Mucosa of descending colon (tissue), 3 donors: ENCODE data around the gene HSD3B1. TPM values are rescaled to one million over a fixed set of nuclear protein-coding genes. Genes with fewer than 3 reads are reported as not detected.

Source experiments
- ATAC-seq: fragments of 200-7000 bp; cut with Tn5 transposase; one replicate; pipeline ENCODE4 v1.9.1; 2020; ENCODE audit warnings: mild to moderate bottlenecking, moderate library complexity
- DNase-seq, 3 donors: peaks; one replicate each; pipeline ENCODE4 v3.0.0-alpha.2; 2020
- H3K36me3 ChIP-seq: fragments of 200-600 bp; one replicate; pipeline ENCODE4 v1.8.0; 2021; ENCODE audit warnings: low read depth, mild to moderate bottlenecking
- H3K4me1 ChIP-seq: fragments of 200-600 bp; one replicate; pipeline ENCODE4 v1.8.0; 2021; ENCODE audit warnings: low read depth, mild to moderate bottlenecking
- H3K4me3 ChIP-seq: fragments of 200-600 bp; one replicate; pipeline ENCODE4 v1.8.0; 2021; ENCODE audit warnings: mild to moderate bottlenecking
- H3K9me3 ChIP-seq: fragments of 200-600 bp; one replicate; pipeline ENCODE4 v1.8.0; 2021; ENCODE audit warnings: mild to moderate bottlenecking
- CTCF ChIP-seq: fragments of 200-600 bp; IDR thresholded peaks from one replicate; pipeline ENCODE4 v1.8.0; 2022; ENCODE audit warnings: antibody characterized with exemption, mild to moderate bottlenecking
- intact Hi-C, 2 donors: fragments of 100-400 bp; cut with DNase I in 1 of 2; cut with micrococcal nuclease in 1 of 2; formaldehyde crosslinking; loops; one replicate each; pipeline versions ENCODE4 v1.11.0 to v1.11.1; 2022; cut with DNase I, micrococcal nuclease
- total RNA-seq, 3 donors: library from RNA; stranded (reverse); fragmentation: NEBNext Ultra II Directional in 2 of 3; extraction: Animal tissue kit (Norgen Biotek cat#: 25700) in 2 of 3; gene quantifications; one replicate each; pipeline versions ENCODE4 v1.2.1 to v1.2.4, GENCODE V29; 2021 to 2023
- donor health status: DM: no; HTN: no; CAD: no; lungs with moderate emphysema.
- donor health status: DM: no; HTN: no; CAD: no.
- donor health status: DM: no; HTN: yes; CAD: no.

HSD3B1 gene
- total RNA-seq, 3 donors from 2014 or later: 0.41 to 0.48 TPM; not detected in 1

GRCh38 chr1:119481951-119482350 is 25.1 kb upstream of the HSD3B1 start:
- H3K4me1 ChIP-seq: no peaks in the 10 kb centered on the region
- TF ChIP-seq CTCF: no peak
- no peak for ATAC-seq
- H3K36me3 ChIP-seq: no peaks in the 10 kb centered on the region
- H3K4me3 ChIP-seq: no peak overlapping the region
- DNase-seq: no peak
- intact Hi-C loops: no loop called here
- no peaks in the 10 kb centered on the region for H3K9me3 ChIP-seq

GRCh38 chr1:119482517-119483425 is 24.2 kb upstream of the HSD3B1 start:
- intact Hi-C loops: no loop called here
- Histone ChIP-seq H3K9me3 (no peaks in the 10 kb centered on the region), H3K4me1 (no peaks in the 10 kb centered on the region), H3K4me3 (no peak overlapping the region), H3K36me3 (no peaks in the 10 kb centered on the region)
- ATAC-seq (no peak), DNase-seq (no peak)
- no peak for TF ChIP-seq CTCF

- DNase-seq (no peak), ATAC-seq (no peak)
- no peaks in the 10 kb centered on the region for H3K4me1 ChIP-seq
- no peak overlapping the region for H3K4me3 ChIP-seq
- TF ChIP-seq CTCF: no peak
- H3K9me3 ChIP-seq: no peaks in the 10 kb centered on the region
- intact Hi-C loops: no loop called here
- no peaks in the 10 kb centered on the region for H3K36me3 ChIP-seq
Observed at GRCh38 chr1:119483441-119484200, 23.4 kb upstream of the HSD3B1 start.

- Histone ChIP-seq H3K36me3 (no peaks in the 10 kb centered on the region), H3K4me1 (no peaks in the 10 kb centered on the region), H3K9me3 (no peaks in the 10 kb centered on the region), H3K4me3 (no peak overlapping the region)
- ATAC-seq (no peak), DNase-seq (no peak)
- TF ChIP-seq CTCF: no peak
- intact Hi-C loops: no loop called here
Observed at GRCh38 chr1:119485201-119485600, 21.8 kb upstream of the HSD3B1 start.

- ATAC-seq (no peak), DNase-seq (no peak)
- Histone ChIP-seq H3K36me3 (no peaks in the 10 kb centered on the region), H3K4me3 (no peak overlapping the region), H3K9me3 (no peaks in the 10 kb centered on the region), H3K4me1 (no peaks in the 10 kb centered on the region)
- intact Hi-C loops: no loop called here
- no peak for TF ChIP-seq CTCF
Observed at GRCh38 chr1:119488216-119488615, 18.8 kb upstream of the HSD3B1 start.
